Ectodermal cell (in vitro differentiated cells): ENCODE results near the gene IQCK.
"Not testable (repeated sequence)": the region's sequence is repeated elsewhere in the genome, so short reads cannot be mapped to it uniquely, and the experiment has no call there.

Experiments used
- H3K27ac ChIP-seq: 2 replicates; pipeline ENCODE4 v1.7.0; 2013; ENCODE audit warnings: mild to moderate bottlenecking, low read depth, low read length; ENCODE audit not compliant: insufficient read depth, poor library complexity, severe bottlenecking
- H3K27me3 ChIP-seq: 2 replicates; pipeline ENCODE4 v1.7.0; 2013; ENCODE audit warnings: mild to moderate bottlenecking, low read length; ENCODE audit not compliant: insufficient read depth, control insufficient read depth, poor library complexity, severe bottlenecking
- H3K36me3 ChIP-seq: one replicate; pipeline ENCODE4 v1.7.0; 2013; ENCODE audit warnings: low read length; ENCODE audit not compliant: control insufficient read depth, insufficient read depth
- H3K4me1 ChIP-seq: one replicate; pipeline ENCODE4 v1.7.0; 2013; ENCODE audit warnings: low read length; ENCODE audit not compliant: control insufficient read depth, insufficient read depth
- H3K4me3 ChIP-seq: 2 replicates; pipeline ENCODE4 v1.7.0; 2013; ENCODE audit warnings: low read depth, low read length, control low read depth; ENCODE audit not compliant: insufficient read depth
- H3K9me3 ChIP-seq: 2 replicates; pipeline ENCODE4 v1.7.0; 2013; ENCODE audit warnings: mild to moderate bottlenecking, low read length, moderate library complexity; ENCODE audit not compliant: control insufficient read depth
- WGBS, 2 experiments: methylation state at CpG; one replicate each; pipeline ENCODE4 v1.1.7; 2013; ENCODE audit warnings: missing lambda C conversion rate in 2 of 2; 5-methylcytosine and 5-hydroxymethylcytosine counted together

The IQCK gene

DNA sequence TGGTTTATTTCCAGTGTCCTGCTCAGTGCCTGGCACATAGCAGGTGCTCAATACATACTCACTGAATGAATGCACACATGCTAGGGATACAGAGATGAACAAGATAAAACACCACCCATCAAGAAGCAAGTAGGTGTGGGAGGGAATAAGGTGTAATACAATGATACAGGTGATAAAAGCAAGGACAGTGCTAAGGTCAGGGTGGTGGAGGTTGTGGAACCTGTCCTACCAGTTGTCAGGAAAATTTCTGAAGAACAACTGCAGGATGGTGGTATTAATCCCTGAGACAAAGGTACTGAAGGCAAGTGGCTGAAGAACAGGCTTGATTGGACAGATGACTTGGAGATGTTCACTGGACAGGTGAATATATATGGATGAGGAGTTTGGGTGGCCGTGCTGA, 1.9 kb upstream of the IQCK start:
- Histone ChIP-seq H3K36me3 (peaks cover 20% of the 10 kb centered on the region), H3K4me3 (peak overlapping the region; percentile 8), H3K9me3 (no peaks in the 10 kb centered on the region), H3K27me3 (no peaks in the 10 kb centered on the region), H3K27ac (no peak overlapping the region), H3K4me1 (peaks cover 16% of the 10 kb centered on the region)
- 86 to 93% methylated on average over 1 of the region's 1 CpG for WGBS, 2 experiments

DNA sequence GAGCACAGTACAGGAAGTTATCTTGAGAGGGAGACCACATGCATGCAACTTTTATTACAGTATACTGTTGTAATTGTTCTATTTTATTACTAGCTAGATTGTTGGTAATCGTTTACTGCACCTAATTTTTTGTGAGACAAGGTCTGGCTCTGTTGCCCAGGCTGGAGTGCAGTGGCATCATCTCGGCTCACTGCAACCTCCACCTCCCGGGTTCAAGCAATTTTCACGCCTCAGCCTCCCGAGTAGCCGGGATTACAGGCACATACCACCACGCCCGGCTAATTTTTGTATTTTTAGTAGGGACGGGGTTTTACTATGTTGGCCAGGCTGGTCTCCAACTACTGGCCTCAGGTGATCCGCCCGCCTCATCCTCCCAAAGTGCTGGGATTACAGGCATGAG, 1.3 kb upstream of the IQCK start:
- Histone ChIP-seq H3K4me1 (peaks cover 14% of the 10 kb centered on the region), H3K4me3 (peak overlapping the region; percentile 94), H3K36me3 (peaks cover 20% of the 10 kb centered on the region)
- not testable (repeated sequence) for H3K9me3 ChIP-seq, H3K27ac ChIP-seq, H3K27me3 ChIP-seq
- WGBS, 2 experiments = 41 to 51% methylated on average over 11 of the region's 11 CpGs

DNA sequence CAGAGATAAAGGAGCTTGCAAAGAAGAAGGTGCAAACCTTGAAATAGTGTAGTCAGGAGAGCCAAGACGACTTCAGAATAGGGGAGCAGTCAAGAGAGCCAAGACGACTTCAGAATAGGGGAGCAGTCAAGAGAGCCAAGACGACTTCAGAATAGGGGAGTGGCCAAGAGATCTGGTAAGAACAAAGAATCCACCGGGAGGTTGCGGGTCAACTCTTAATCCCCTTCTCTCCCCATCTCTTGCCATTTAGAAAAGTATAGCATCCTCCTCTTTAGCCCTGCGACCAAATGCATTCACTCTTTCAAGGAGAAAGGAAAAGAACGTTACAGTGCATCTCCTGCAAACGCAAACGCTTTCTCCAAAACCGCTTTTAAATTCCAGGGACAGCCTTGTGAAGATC, 757 bp upstream of the IQCK start:
- 0% methylated on average over 10 of the region's 10 CpGs for WGBS, 2 experiments
- Histone ChIP-seq H3K9me3 (no peaks in the 10 kb centered on the region), H3K27ac (peak overlapping the region; percentile 89), H3K36me3 (peaks cover 20% of the 10 kb centered on the region), H3K27me3 (no peaks in the 10 kb centered on the region), H3K4me3 (peak overlapping the region; percentile 94), H3K4me1 (peaks cover 14% of the 10 kb centered on the region)

DNA sequence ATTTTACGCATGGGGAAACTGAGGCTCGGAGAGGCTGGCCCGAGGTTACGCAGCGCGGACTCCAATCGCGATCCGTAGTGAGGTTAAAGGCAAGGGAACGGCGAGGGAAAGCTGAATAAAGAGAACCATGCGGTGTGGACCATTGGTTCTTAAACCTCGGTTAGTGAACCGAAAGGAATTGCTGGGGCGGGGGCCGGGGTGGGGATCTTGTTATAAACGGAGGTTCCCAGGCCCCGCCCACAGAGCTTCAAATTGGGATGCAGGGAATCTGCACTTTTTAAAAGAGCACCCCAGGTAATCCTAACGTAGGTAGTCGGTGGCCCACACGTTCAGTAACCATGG, 524 bp downstream of the IQCK start:
- Histone ChIP-seq H3K4me1 (peaks cover 14% of the 10 kb centered on the region), H3K27me3 (no peaks in the 10 kb centered on the region), H3K27ac (peak overlapping the region; percentile 89), H3K4me3 (peak overlapping the region; percentile 94), H3K9me3 (no peaks in the 10 kb centered on the region), H3K36me3 (peaks cover 12% of the 10 kb centered on the region)
- 1% methylated on average over 21 of the region's 21 CpGs for WGBS, 2 experiments

- 91 to 92% methylated on average over 11 of the region's 11 CpGs for WGBS, 2 experiments
These were observed 4.3 kb downstream of the IQCK start for GRCh38 chr16:19722269-19722952.

DNA sequence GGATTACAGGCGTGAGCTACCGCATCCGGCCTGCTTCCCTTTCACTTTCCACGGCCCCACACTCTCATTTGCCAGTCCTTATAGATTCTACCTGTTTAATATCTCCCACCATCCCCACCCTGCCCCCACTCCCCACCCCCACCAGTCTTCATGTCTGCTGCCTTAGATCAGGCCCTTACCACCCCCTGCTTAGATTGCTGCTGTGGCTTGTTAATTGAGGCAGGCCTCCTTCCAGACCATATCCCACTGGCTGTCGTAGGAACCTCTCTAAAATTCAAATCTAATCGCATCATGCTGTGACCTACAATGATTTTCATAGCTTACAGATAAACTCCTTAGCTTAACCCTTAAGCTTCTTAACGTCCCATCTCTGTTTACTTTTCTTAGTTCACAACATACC, 4.9 kb downstream of the IQCK start:
- H3K27ac ChIP-seq = no peak overlapping the region
- H3K9me3 ChIP-seq = no peaks in the 10 kb centered on the region
- peaks cover 6% of the 10 kb centered on the region for H3K4me1 ChIP-seq
- 70% methylated on average over 7 of the region's 7 CpGs for WGBS, 2 experiments
- no peaks in the 10 kb centered on the region for H3K36me3 ChIP-seq
- no peak overlapping the region for H3K4me3 ChIP-seq
- no peaks in the 10 kb centered on the region for H3K27me3 ChIP-seq

More at GRCh38 chr16:19722269-19722952, 4.3 kb downstream of the IQCK start:
- Histone ChIP-seq H3K27me3 (no peaks in the 10 kb centered on the region), H3K4me3 (no peak overlapping the region), H3K36me3 (no peaks in the 10 kb centered on the region), H3K4me1 (peaks cover 6% of the 10 kb centered on the region), H3K27ac (no peak overlapping the region), H3K9me3 (no peaks in the 10 kb centered on the region)

- H3K36me3 ChIP-seq = no peaks in the 10 kb centered on the region
- H3K4me3 ChIP-seq = no peak overlapping the region
- no peaks in the 10 kb centered on the region for H3K27me3 ChIP-seq
- no peak overlapping the region for H3K27ac ChIP-seq
- H3K4me1 ChIP-seq = no peaks in the 10 kb centered on the region
- 94 to 95% methylated on average over 3 of the region's 3 CpGs for WGBS, 2 experiments
- no peaks in the 10 kb centered on the region for H3K9me3 ChIP-seq
These were observed 10.5 kb downstream of the IQCK start for GRCh38 chr16:19728636-19728965.

GRCh38 chr16:19733551-19733950, 15.5 kb downstream of the IQCK start:
- Histone ChIP-seq H3K4me1 (no peaks in the 10 kb centered on the region), H3K9me3 (no peaks in the 10 kb centered on the region), H3K36me3 (no peaks in the 10 kb centered on the region), H3K4me3 (no peak overlapping the region), H3K27ac (no peak overlapping the region), H3K27me3 (no peaks in the 10 kb centered on the region)
- WGBS, 2 experiments = 96 to 100% methylated on average over 3 to 6 of the region's 6 CpGs

GRCh38 chr16:19735074-19735867, 17.2 kb downstream of the IQCK start:
- no peaks in the 10 kb centered on the region for H3K27me3 ChIP-seq
- no peaks in the 10 kb centered on the region for H3K36me3 ChIP-seq
- WGBS, 2 experiments = 97% methylated on average over 9 of the region's 9 CpGs
- H3K4me1 ChIP-seq = no peaks in the 10 kb centered on the region
- H3K4me3 ChIP-seq = no peak overlapping the region
- no peak overlapping the region for H3K27ac ChIP-seq
- H3K9me3 ChIP-seq = no peaks in the 10 kb centered on the region

- Histone ChIP-seq H3K9me3 (no peaks in the 10 kb centered on the region), H3K4me3 (no peak overlapping the region), H3K36me3 (no peaks in the 10 kb centered on the region), H3K27ac (no peak overlapping the region), H3K4me1 (no peaks in the 10 kb centered on the region), H3K27me3 (no peaks in the 10 kb centered on the region)
- WGBS, 2 experiments = 89 to 93% methylated on average over 12 of the region's 12 CpGs
These were observed 19.4 kb downstream of the IQCK start for GRCh38 chr16:19737306-19738038.
